Right lobe of liver (tissue), 4 donors: ENCODE results near the gene KCNN3.

ENCODE experiments used
- POLR2A ChIP-seq: fragments of 450-650 bp; IDR thresholded peaks from one replicate; pipeline ENCODE4 v1.6.1; 2017; ENCODE audit warnings: antibody characterized with exemption, mild to moderate bottlenecking
- TF ChIP-seq, protein P1 (sequence below), 4 donors: fragments of 200-600 bp in 3 of 4; fragments of 450-650 bp in 1 of 4; IDR thresholded peaks; one replicate each; pipeline versions ENCODE4 v1.5.1 to v1.8.0; 2016 to 2022; ENCODE audit warnings: antibody characterized with exemption in 4 of 4, mild to moderate bottlenecking in 2 of 4
- donor health status: DM: no; HTN: no; CAD: no.
- donor health status: DM: no; HTN: no; CAD: no.
- donor health status: DM: no; HTN: yes; CAD: no.

DNA sequence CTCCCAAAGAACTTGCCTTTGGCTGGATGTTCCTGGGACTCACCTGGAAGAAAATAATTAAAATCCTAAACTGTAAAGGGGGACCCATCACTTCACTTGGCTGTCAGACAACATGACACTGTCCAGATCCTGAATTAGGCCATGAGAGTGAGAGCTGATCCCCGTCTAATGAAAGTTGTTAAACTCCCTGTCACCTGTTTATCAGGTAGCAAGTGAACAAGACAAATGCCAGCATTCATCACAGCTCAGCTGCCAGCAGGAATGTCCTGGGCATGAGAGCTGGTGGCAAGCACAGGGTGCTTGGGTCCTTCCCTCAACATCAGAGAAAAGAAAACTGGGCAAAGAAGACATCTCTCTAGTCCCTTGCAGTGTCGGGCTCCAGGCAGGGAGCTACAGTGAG lies 42.7 kb upstream of the KCNN3 start:
- TF ChIP-seq, protein P1, sequence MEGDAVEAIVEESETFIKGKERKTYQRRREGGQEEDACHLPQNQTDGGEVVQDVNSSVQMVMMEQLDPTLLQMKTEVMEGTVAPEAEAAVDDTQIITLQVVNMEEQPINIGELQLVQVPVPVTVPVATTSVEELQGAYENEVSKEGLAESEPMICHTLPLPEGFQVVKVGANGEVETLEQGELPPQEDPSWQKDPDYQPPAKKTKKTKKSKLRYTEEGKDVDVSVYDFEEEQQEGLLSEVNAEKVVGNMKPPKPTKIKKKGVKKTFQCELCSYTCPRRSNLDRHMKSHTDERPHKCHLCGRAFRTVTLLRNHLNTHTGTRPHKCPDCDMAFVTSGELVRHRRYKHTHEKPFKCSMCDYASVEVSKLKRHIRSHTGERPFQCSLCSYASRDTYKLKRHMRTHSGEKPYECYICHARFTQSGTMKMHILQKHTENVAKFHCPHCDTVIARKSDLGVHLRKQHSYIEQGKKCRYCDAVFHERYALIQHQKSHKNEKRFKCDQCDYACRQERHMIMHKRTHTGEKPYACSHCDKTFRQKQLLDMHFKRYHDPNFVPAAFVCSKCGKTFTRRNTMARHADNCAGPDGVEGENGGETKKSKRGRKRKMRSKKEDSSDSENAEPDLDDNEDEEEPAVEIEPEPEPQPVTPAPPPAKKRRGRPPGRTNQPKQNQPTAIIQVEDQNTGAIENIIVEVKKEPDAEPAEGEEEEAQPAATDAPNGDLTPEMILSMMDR (IDR thresholded peaks at IDR 0.05), result no peak
- no peak for TF ChIP-seq POLR2A
